Tibial artery (tissue), 4 donors: Measurements from ENCODE around the gene TMTC2.

Experiments
- DNase-seq, 2 donors: peaks; one replicate each; pipeline ENCODE4 v3.0.0-alpha.2; 2019
- H3K27ac ChIP-seq, 2 donors: fragments of 200-600 bp; sonication (generic) in 1 of 2; 1 replicate in 1 of 2; 2 replicates in 1 of 2; pipeline ENCODE4 v1.5.1; 2018 to 2019; ENCODE audit warnings: mild to moderate bottlenecking in 1 of 2
- H3K27me3 ChIP-seq, 2 donors: fragments of 200-600 bp; sonication (generic) in 1 of 2; one replicate each; pipeline versions ENCODE4 v1.5.1 to v1.6.0; 2016 to 2019
- H3K36me3 ChIP-seq, 3 donors: fragments of 200-600 bp; sonication (generic) in 2 of 3; one replicate each; pipeline ENCODE4 v1.5.1; 2016 to 2019; ENCODE audit warnings: mild to moderate bottlenecking in 2 of 3
- H3K4me1 ChIP-seq, 4 donors: fragments of 200-600 bp; sonication (generic) in 2 of 4; 1 replicate in 3 of 4; 2 replicates in 1 of 4; pipeline ENCODE4 v1.5.1; 2016 to 2019
- H3K4me3 ChIP-seq, 2 donors: fragments of 200-600 bp; sonication (generic) in 1 of 2; 1 replicate in 1 of 2; 2 replicates in 1 of 2; pipeline ENCODE4 v1.5.1; 2018 to 2019; ENCODE audit warnings: mild to moderate bottlenecking in 2 of 2
- H3K9me3 ChIP-seq, 3 donors: fragments of 200-600 bp; sonication (generic) in 1 of 3; one replicate each; pipeline ENCODE4 v1.5.1; 2016 to 2019
- intact Hi-C: fragments of 100-400 bp; cut with DNase I; formaldehyde crosslinking; loops from one replicate; pipeline ENCODE4 v1.15.0; 2023; ENCODE audit warnings: low total_unique reads
- TF ChIP-seq, protein P1 (sequence below), 2 experiments: fragments of 200-600 bp in 1 of 2; fragments of 450-650 bp in 1 of 2; IDR thresholded peaks; one replicate each; pipeline ENCODE4 v1.5.1; 2017 to 2019; ENCODE audit warnings: antibody characterized with exemption in 2 of 2, mild to moderate bottlenecking in 1 of 2, moderate library complexity in 1 of 2

Gene TMTC2

GRCh38 chr12:82862069-82862841, 175.5 kb downstream of the TMTC2 start:
- Histone ChIP-seq H3K36me3 (no peaks in the 10 kb centered on the region), H3K27ac (no peak overlapping the region), H3K9me3 (no peaks in the 10 kb centered on the region), H3K4me1 (no peaks in the 10 kb centered on the region), H3K27me3 (no peaks in the 10 kb centered on the region), H3K4me3 (no peak overlapping the region)
- TF ChIP-seq, protein P1, sequence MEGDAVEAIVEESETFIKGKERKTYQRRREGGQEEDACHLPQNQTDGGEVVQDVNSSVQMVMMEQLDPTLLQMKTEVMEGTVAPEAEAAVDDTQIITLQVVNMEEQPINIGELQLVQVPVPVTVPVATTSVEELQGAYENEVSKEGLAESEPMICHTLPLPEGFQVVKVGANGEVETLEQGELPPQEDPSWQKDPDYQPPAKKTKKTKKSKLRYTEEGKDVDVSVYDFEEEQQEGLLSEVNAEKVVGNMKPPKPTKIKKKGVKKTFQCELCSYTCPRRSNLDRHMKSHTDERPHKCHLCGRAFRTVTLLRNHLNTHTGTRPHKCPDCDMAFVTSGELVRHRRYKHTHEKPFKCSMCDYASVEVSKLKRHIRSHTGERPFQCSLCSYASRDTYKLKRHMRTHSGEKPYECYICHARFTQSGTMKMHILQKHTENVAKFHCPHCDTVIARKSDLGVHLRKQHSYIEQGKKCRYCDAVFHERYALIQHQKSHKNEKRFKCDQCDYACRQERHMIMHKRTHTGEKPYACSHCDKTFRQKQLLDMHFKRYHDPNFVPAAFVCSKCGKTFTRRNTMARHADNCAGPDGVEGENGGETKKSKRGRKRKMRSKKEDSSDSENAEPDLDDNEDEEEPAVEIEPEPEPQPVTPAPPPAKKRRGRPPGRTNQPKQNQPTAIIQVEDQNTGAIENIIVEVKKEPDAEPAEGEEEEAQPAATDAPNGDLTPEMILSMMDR (IDR thresholded peaks at IDR 0.05) = no peak
- intact Hi-C loops = no loop called here
- no peak for DNase-seq

GRCh38 chr12:82862876-82863649, 176.4 kb downstream of the TMTC2 start:
- H3K4me3 ChIP-seq = no peak overlapping the region
- H3K4me1 ChIP-seq = no peaks in the 10 kb centered on the region
- DNase-seq = no peak
- H3K27me3 ChIP-seq = no peaks in the 10 kb centered on the region
- no peak overlapping the region for H3K27ac ChIP-seq
- H3K36me3 ChIP-seq = no peaks in the 10 kb centered on the region
- no peaks in the 10 kb centered on the region for H3K9me3 ChIP-seq
- intact Hi-C loops = no loop called here
- TF ChIP-seq, protein P1 (IDR thresholded peaks at IDR 0.05) = no peak

GRCh38 chr12:82866227-82866775, 179.6 kb downstream of the TMTC2 start:
- intact Hi-C loops = no loop called here
- H3K27me3 ChIP-seq = no peaks in the 10 kb centered on the region
- no peak overlapping the region for H3K4me3 ChIP-seq
- no peaks in the 10 kb centered on the region for H3K36me3 ChIP-seq
- H3K4me1 ChIP-seq = no peaks in the 10 kb centered on the region
- TF ChIP-seq, protein P1 (IDR thresholded peaks at IDR 0.05) = no peak
- H3K27ac ChIP-seq = no peak overlapping the region
- DNase-seq = no peak
- H3K9me3 ChIP-seq = no peaks in the 10 kb centered on the region

DNA sequence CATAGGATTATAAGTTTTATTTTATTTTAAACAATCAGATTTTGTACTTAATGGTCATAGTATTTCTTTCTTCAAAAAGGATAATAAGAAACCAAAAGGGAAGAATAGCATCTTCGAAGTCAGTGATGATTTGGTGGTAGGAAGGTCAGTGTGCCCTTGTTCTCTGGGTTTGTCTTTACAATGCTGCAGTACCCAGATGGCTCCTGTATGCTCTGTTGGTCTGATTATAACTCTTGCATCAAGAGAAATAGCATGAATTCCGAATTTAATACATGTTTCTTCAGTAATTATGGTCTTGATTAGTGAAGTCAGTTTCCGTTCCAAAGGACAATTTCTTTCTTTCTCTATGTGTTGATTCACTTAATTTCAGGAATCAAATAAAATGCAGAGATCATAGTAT, 180.2 kb downstream of the TMTC2 start:
- no peaks in the 10 kb centered on the region for H3K36me3 ChIP-seq
- no peak overlapping the region for H3K4me3 ChIP-seq
- TF ChIP-seq, protein P1 (IDR thresholded peaks at IDR 0.05) = no peak
- DNase-seq = no peak
- intact Hi-C loops = no loop called here
- no peaks in the 10 kb centered on the region for H3K4me1 ChIP-seq
- no peaks in the 10 kb centered on the region for H3K9me3 ChIP-seq
- no peaks in the 10 kb centered on the region for H3K27me3 ChIP-seq
- no peak overlapping the region for H3K27ac ChIP-seq

- Histone ChIP-seq H3K27ac (no peak overlapping the region), H3K9me3 (no peaks in the 10 kb centered on the region), H3K36me3 (no peaks in the 10 kb centered on the region), H3K27me3 (no peaks in the 10 kb centered on the region), H3K4me1 (no peaks in the 10 kb centered on the region), H3K4me3 (no peak overlapping the region)
- DNase-seq = no peak
- intact Hi-C loops = no loop called here
- TF ChIP-seq, protein P1 (IDR thresholded peaks at IDR 0.05) = no peak
Measured at GRCh38 chr12:82867762-82868500, 181.2 kb downstream of the TMTC2 start.
